Stimulated activated memory B cell treated with anti-CD40 and anti-IgM and Interleukin-4, amounts not matched to agents 10 μg/mL and 1 μg/mL and 100 μg/mL, for 72 hours (primary cell): ENCODE measurements around the gene DNM3.
A peak's percentile ranks its signal among the peaks of the same experiment; 100 is the strongest.

Experiments
- ATAC-seq: fragments of 150-1000 bp; cut with Tn5 transposase; 2 replicates; pipeline ENCODE4 v1.10.0; 2021
- H3K27ac Mint-ChIP-seq: one replicate; pipeline ENCODE4 v1.8.0; 2022; ENCODE audit warnings: mild to moderate bottlenecking, mixed read lengths
- H3K27me3 Mint-ChIP-seq: one replicate; pipeline ENCODE4 v1.8.0; 2022; ENCODE audit warnings: mixed read lengths
- H3K36me3 Mint-ChIP-seq: one replicate; pipeline ENCODE4 v1.8.0; 2022; ENCODE audit warnings: mixed read lengths
- H3K4me1 Mint-ChIP-seq: one replicate; pipeline ENCODE4 v1.8.0; 2022; ENCODE audit warnings: mixed read lengths
- H3K4me3 Mint-ChIP-seq: one replicate; pipeline ENCODE4 v1.8.0; 2022; ENCODE audit warnings: mild to moderate bottlenecking, moderate library complexity, mixed read lengths
- H3K9me3 Mint-ChIP-seq: one replicate; pipeline ENCODE4 v1.8.0; 2022; ENCODE audit warnings: mixed read lengths

The DNM3 gene

GRCh38 chr1:171988243-171988885 lies 147.1 kb downstream of the DNM3 start:
- ATAC-seq: no peak
- H3K27me3 Mint-ChIP-seq: no peaks in the 10 kb centered on the region
- no peaks in the 10 kb centered on the region for H3K4me1 Mint-ChIP-seq
- H3K9me3 Mint-ChIP-seq: no peaks in the 10 kb centered on the region
- H3K4me3 Mint-ChIP-seq: no peak overlapping the region
- H3K36me3 Mint-ChIP-seq: no peaks in the 10 kb centered on the region
- no peak overlapping the region for H3K27ac Mint-ChIP-seq

DNA sequence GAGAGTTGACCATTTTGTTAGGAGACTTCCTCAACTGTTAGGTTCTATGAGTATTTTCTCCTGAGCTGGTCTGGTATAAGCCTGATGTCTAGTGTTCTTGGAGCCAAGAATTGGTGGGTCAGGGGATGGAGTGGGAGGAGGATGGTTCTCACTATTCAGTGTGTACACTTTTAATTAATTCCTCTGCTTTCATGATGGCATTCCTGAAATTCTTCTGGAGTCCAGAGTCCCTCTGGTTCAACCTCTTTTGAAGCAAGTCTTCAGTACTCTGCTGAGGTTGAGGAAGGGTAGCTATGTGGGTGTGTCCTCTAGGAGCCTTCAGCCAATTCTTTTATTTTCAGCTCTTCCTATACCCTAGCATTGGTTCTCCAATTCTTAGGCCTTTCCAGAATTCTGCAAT lies 149.1 kb downstream of the DNM3 start:
- Mint-ChIP-seq H3K4me1 (no peaks in the 10 kb centered on the region), H3K4me3 (no peak overlapping the region), H3K9me3 (no peaks in the 10 kb centered on the region), H3K27me3 (no peaks in the 10 kb centered on the region), H3K36me3 (no peaks in the 10 kb centered on the region), H3K27ac (no peak overlapping the region)
- ATAC-seq: no peak

GRCh38 chr1:171994293-171994692 lies 153.0 kb downstream of the DNM3 start:
- Mint-ChIP-seq H3K9me3 (no peaks in the 10 kb centered on the region), H3K36me3 (no peaks in the 10 kb centered on the region), H3K4me3 (no peak overlapping the region), H3K27me3 (no peaks in the 10 kb centered on the region), H3K27ac (no peak overlapping the region), H3K4me1 (no peaks in the 10 kb centered on the region)
- ATAC-seq: no peak

DNA sequence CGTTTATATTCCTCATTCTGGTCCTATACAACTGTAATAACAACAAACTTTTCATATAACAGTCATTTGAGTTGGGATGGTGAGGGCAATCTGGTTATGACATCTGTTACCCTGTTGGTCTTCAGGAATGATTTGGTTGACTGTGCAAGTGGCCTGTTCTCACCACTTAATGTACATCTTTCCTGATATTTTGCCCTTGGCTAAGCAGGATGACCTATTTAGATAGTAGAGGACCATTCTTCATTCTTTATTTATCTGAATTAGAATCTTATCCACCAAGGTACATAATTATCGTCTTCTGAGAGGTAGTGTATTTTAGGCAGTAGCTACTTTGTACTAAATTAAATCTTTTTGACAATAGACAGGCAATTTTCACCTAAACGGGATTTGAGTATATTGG lies 154.3 kb downstream of the DNM3 start:
- Mint-ChIP-seq H3K36me3 (no peaks in the 10 kb centered on the region), H3K4me1 (no peaks in the 10 kb centered on the region), H3K27me3 (no peaks in the 10 kb centered on the region), H3K4me3 (no peak overlapping the region), H3K9me3 (no peaks in the 10 kb centered on the region), H3K27ac (no peak overlapping the region)
- no peak for ATAC-seq

GRCh38 chr1:171997936-171998335 lies 156.6 kb downstream of the DNM3 start:
- Mint-ChIP-seq H3K36me3 (no peaks in the 10 kb centered on the region), H3K4me1 (no peaks in the 10 kb centered on the region), H3K27me3 (no peaks in the 10 kb centered on the region), H3K4me3 (no peak overlapping the region), H3K27ac (no peak overlapping the region), H3K9me3 (no peaks in the 10 kb centered on the region)
- ATAC-seq: no peak

- no peaks in the 10 kb centered on the region for H3K36me3 Mint-ChIP-seq
- no peaks in the 10 kb centered on the region for H3K9me3 Mint-ChIP-seq
- ATAC-seq: no peak
- H3K4me3 Mint-ChIP-seq: no peak overlapping the region
- peaks cover under 1% of the 10 kb centered on the region for H3K4me1 Mint-ChIP-seq
- H3K27ac Mint-ChIP-seq: no peak overlapping the region
- no peaks in the 10 kb centered on the region for H3K27me3 Mint-ChIP-seq
Measured at GRCh38 chr1:171998711-171999110, 157.4 kb downstream of the DNM3 start.

DNA sequence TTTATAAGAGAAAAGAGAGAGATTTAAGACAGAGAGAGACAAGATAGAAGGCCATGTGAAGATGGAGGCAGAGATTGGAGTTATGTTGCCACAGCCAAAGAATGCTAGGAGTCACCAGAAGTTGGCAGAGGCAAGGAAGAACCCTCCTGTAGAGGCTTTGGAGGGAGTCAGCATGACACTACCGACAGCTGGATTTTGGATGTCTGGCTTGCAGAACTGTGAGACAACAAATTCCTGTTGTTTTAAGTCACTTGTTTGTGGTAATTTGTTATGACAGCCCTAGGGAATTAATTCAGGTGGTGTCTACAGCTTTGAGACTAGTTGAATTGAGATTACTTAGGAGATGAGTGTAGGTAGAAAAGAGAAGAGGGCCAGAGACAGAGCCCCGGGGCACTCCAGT lies 158.5 kb downstream of the DNM3 start:
- no peak for ATAC-seq

GRCh38 chr1:172001288-172001687 lies 160.0 kb downstream of the DNM3 start:
- no peak for ATAC-seq
- H3K9me3 Mint-ChIP-seq: no peaks in the 10 kb centered on the region
- H3K4me1 Mint-ChIP-seq: peaks cover 6% of the 10 kb centered on the region
- no peak overlapping the region for H3K4me3 Mint-ChIP-seq
- H3K27ac Mint-ChIP-seq: no peak overlapping the region
- no peaks in the 10 kb centered on the region for H3K27me3 Mint-ChIP-seq
- H3K36me3 Mint-ChIP-seq: no peaks in the 10 kb centered on the region

More for the DNA sequence above, 158.5 kb downstream of the DNM3 start:
- no peaks in the 10 kb centered on the region for H3K36me3 Mint-ChIP-seq
- H3K4me3 Mint-ChIP-seq: no peak overlapping the region
- H3K4me1 Mint-ChIP-seq: peaks cover 6% of the 10 kb centered on the region
- no peak overlapping the region for H3K27ac Mint-ChIP-seq
- H3K27me3 Mint-ChIP-seq: no peaks in the 10 kb centered on the region
- no peaks in the 10 kb centered on the region for H3K9me3 Mint-ChIP-seq

- Mint-ChIP-seq H3K27ac (no peak overlapping the region), H3K4me3 (no peak overlapping the region), H3K9me3 (no peaks in the 10 kb centered on the region), H3K27me3 (no peaks in the 10 kb centered on the region), H3K36me3 (no peaks in the 10 kb centered on the region), H3K4me1 (peaks cover 6% of the 10 kb centered on the region)
- ATAC-seq: peak; percentile 51
Measured at GRCh38 chr1:172002725-172003345, 161.5 kb downstream of the DNM3 start.

DNA sequence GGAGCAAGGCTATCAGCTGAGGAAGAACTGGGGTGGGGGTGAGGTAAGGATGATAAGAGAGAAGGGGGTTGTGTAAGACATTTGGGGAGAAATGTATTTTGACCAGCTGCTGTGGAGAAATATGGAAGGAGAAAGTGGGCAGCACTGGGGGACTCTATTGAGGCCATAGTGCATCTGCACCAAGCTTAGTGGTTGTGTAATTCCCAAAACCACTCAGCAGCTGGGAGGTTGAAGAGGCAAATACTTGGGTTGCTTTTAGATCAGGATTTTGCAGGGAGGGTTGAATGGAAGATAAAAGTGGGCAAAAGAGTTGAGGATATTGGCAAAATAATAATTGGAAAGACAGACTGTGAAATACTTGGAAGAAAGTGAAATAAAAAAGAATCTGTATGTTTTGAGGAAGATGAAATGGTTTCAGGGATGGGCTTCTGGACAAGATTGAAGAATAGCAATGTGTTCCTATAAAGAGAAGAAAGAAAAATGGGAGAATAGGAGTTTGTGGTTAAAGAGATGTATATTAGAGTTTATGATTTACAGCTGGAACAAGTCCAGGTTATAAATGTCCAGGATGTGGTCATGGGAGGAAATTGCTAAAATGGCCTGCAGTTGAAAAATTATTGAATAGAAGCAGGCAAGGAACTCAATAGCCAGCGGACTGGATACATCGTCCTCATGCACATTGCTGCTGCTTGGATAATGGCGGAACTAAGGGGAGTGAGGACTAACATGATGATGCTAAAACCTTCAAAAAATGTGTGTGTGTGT lies 162.7 kb downstream of the DNM3 start:
- H3K36me3 Mint-ChIP-seq: no peaks in the 10 kb centered on the region
- no peaks in the 10 kb centered on the region for H3K9me3 Mint-ChIP-seq
- no peak overlapping the region for H3K4me3 Mint-ChIP-seq
- H3K27me3 Mint-ChIP-seq: no peaks in the 10 kb centered on the region
- H3K27ac Mint-ChIP-seq: peak overlapping the region; percentile 26
- H3K4me1 Mint-ChIP-seq: peaks cover 6% of the 10 kb centered on the region
- ATAC-seq: no peak

DNA sequence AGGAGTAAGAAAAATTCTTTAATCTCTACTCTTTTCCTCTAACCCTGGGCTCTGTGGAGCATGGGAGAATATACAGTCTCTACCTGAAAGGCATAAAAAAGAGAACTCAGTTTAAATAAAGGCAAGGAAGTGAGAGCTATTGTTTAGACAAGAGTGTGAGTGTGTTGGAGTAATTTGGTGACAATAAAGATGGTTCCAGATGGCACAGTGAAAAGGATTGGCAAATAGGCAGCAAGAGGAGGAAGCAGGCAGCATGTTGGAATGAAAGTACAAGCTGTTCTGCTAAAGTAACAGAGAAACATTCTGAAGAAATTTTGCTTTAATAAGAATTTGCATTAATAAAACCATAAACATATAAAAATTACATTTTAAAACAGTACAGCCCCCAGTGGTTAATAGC lies 163.4 kb downstream of the DNM3 start:
- Mint-ChIP-seq H3K9me3 (no peaks in the 10 kb centered on the region), H3K27me3 (no peaks in the 10 kb centered on the region), H3K4me1 (peaks cover 6% of the 10 kb centered on the region), H3K4me3 (no peak overlapping the region), H3K27ac (no peak overlapping the region), H3K36me3 (no peaks in the 10 kb centered on the region)
- no peak for ATAC-seq

GRCh38 chr1:172005856-172006255 lies 164.6 kb downstream of the DNM3 start:
- no peak overlapping the region for H3K27ac Mint-ChIP-seq
- no peak overlapping the region for H3K4me3 Mint-ChIP-seq
- ATAC-seq: no peak
- no peaks in the 10 kb centered on the region for H3K27me3 Mint-ChIP-seq
- peaks cover 6% of the 10 kb centered on the region for H3K4me1 Mint-ChIP-seq
- H3K9me3 Mint-ChIP-seq: peaks cover 3% of the 10 kb centered on the region
- peaks cover 6% of the 10 kb centered on the region for H3K36me3 Mint-ChIP-seq

DNA sequence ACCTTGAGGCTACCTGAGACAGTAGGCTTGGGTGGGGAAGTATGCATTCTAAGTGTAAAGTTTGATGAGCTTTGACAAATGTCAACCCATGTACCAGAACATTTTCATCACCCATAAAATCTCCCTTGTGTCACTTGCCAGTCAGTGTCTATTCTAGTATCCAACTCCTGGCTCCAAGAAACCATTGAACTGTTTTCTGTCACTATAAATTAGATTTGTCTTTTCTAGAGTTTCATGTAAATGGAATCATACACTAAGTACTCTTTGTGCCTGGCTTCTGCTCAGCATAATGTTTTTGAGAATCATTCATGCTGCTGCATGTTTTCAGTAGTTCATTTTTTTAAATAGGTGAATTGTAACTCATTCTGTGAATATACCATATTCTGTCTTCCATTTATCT lies 165.4 kb downstream of the DNM3 start:
- Mint-ChIP-seq H3K36me3 (peaks cover 6% of the 10 kb centered on the region), H3K27me3 (no peaks in the 10 kb centered on the region), H3K4me3 (no peak overlapping the region), H3K27ac (no peak overlapping the region), H3K9me3 (peaks cover 3% of the 10 kb centered on the region), H3K4me1 (peaks cover 6% of the 10 kb centered on the region)
- ATAC-seq: no peak

GRCh38 chr1:172018727-172019311 lies 177.5 kb downstream of the DNM3 start:
- no peak overlapping the region for H3K27ac Mint-ChIP-seq
- H3K27me3 Mint-ChIP-seq: peaks cover 36% of the 10 kb centered on the region
- no peaks in the 10 kb centered on the region for H3K36me3 Mint-ChIP-seq
- H3K4me1 Mint-ChIP-seq: no peaks in the 10 kb centered on the region
- no peak overlapping the region for H3K4me3 Mint-ChIP-seq
- ATAC-seq: no peak
- no peaks in the 10 kb centered on the region for H3K9me3 Mint-ChIP-seq

DNA sequence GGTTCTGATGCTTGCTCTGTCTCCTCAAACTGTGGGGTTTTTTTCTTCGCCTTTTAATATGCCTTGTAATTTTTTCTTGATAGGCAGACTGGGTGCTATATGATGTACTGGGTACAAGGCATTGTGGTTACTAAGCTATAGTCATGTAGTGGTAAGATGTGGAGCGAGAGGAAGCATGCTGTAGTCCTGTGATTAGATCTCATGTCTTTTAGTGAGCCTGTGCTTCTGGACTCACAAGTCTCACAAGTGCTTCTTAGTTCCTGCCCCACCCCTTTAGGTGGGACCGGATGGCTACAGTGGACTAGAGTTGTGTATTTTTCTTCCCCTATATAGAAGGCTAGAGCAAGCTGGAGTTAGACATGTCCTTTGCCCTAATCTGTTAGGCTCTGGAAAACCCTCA lies 178.7 kb downstream of the DNM3 start:
- Mint-ChIP-seq H3K4me1 (no peaks in the 10 kb centered on the region), H3K4me3 (no peak overlapping the region), H3K36me3 (no peaks in the 10 kb centered on the region), H3K9me3 (no peaks in the 10 kb centered on the region), H3K27ac (no peak overlapping the region), H3K27me3 (peaks cover 34% of the 10 kb centered on the region)
- no peak for ATAC-seq
